LNCaP clone FGC (cell line): ENCODE measurements around the gene HOXD13.
A peak's percentile ranks its signal among the peaks of the same experiment; 100 is the strongest.

ENCODE experiments used
- DNase-seq: peaks from one replicate; pipeline ENCODE4 v3.0.0-alpha.2; 2011; ENCODE audit warnings: low read depth
- H3K4me3 ChIP-seq: 2 replicates; pipeline ENCODE4 v1.5.1; 2011; ENCODE audit warnings: mild to moderate bottlenecking, low read depth, low read length, control low read depth
- TF ChIP-seq, protein P1 (sequence below): IDR thresholded peaks from 2 replicates; pipeline ENCODE4 v1.5.1; 2012; ENCODE audit warnings: mild to moderate bottlenecking; ENCODE audit not compliant: control insufficient read depth, insufficient read depth; ENCODE audit errors: extremely low read depth

HOXD13 gene

DNA sequence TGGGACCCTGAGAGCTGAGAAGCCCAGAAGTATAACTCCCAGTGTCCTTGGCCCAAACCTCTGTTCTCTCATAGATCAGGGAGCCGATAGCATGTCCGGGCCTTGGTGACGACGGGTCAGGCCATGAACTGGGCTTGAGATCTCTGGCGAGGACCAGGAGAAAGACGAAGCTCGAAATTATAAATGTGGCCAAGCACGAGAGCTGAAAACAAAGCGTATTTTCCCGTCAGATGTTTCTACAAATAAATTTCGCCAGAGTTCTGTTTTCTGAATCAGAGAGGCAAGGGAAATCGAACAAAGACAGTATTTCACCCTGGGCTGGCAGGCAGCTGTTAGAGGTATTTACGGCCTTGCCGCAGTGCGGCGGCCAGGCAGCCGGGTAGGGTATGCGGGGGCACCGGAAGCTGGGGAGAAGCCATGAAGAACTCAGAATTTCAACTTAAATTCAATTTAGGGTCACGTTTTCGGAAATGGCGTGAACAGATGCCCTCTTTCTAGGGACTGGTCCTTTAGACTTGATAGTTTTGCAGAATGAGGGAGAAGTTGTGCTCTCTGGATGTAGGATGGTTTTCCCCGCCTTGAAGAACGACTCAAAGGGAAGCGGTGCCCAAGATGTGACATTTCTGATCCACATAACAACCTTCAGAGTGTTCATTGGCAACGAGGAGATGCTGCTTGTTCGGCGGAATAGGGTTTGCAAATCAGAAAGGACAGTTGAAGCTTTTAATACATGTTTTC, 46.6 kb downstream of the HOXD13 start:
- TF ChIP-seq, protein P1, sequence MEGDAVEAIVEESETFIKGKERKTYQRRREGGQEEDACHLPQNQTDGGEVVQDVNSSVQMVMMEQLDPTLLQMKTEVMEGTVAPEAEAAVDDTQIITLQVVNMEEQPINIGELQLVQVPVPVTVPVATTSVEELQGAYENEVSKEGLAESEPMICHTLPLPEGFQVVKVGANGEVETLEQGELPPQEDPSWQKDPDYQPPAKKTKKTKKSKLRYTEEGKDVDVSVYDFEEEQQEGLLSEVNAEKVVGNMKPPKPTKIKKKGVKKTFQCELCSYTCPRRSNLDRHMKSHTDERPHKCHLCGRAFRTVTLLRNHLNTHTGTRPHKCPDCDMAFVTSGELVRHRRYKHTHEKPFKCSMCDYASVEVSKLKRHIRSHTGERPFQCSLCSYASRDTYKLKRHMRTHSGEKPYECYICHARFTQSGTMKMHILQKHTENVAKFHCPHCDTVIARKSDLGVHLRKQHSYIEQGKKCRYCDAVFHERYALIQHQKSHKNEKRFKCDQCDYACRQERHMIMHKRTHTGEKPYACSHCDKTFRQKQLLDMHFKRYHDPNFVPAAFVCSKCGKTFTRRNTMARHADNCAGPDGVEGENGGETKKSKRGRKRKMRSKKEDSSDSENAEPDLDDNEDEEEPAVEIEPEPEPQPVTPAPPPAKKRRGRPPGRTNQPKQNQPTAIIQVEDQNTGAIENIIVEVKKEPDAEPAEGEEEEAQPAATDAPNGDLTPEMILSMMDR = no peak
- DNase-seq = no peak
- no peak overlapping the region for H3K4me3 ChIP-seq

DNA sequence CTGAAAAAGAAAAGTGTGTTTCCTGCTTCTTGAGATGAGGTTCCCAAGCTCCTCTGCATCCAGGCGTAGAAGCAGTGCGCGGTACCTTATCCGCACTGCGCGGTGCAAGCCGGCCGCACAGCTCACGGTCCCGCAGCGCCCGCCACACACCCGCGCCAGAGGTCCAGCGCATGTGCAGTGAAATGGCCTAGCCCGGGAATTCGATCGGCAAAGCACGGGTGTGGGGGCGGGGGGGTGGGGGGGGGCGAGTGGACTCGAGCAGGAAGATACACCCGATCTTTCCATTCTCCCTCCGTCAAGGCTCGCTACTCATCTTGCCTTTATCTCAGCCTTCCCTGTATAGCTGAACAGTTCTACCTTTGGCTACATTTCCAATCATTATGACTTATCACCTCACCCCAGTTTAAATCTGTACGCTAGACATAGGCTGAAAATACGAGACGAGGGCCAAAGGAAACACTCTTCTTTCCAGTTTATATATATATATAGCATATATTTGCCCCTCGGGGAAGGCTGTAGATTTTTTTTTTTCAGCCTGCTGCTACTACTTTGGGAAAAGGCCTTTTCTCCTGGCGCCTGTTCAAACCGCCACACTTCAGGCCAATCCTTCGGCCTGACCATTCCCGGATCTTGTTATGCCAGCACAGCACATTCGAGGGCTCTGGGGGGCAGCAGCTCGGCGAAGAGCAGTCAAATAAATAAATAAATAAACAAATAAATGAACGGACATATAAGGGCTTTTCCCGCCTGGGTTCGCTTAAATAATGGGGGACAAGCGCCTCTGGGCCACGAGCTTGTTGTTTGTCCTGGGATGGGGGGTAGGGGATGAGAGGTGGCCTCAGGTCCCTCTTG, 47.4 kb downstream of the HOXD13 start:
- H3K4me3 ChIP-seq = no peak overlapping the region
- TF ChIP-seq, protein P1 = no peak
- no peak for DNase-seq

DNA sequence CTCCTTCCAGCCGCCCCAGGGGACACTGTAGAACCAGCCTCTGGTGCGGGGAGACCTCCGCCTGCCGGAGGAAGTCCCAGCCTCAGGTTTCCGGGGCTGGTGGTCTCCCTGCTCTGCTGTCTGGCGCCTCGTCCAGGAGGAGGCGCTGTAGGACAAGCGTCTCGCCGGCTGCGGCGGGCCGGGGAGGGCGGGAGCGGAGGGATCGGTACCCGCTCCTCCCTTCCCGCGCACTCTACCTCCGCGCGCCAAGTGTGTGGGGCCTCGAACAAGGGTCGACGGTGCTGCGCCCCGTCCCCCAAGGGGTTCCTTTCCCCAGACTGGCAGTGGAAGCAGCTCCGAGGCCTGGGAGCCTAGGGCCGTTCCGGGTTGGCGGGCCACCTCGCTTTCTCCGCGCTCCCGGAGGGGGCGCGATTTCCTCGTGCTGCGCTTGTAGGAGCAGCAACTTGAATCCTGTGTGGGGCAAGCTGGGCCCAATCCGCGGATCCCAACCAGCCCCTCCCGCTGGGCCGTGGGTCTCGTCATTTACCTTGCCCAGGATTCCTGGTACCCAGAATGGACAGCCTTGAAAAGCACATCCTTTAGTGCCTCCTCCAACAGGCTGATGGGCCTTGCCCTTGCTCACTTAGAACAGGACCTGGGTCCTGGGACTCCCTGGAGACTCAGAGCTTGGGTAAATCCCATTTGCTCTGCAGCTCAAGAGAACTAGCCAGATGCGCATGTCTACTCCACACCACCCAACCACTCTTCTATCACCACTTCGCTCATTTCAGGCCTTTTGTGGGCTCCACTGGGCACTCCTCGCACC, 48.2 kb downstream of the HOXD13 start:
- TF ChIP-seq, protein P1 = peak; percentile 95
- peak overlapping the region; percentile 41 for H3K4me3 ChIP-seq
- DNase-seq = no peak

DNA sequence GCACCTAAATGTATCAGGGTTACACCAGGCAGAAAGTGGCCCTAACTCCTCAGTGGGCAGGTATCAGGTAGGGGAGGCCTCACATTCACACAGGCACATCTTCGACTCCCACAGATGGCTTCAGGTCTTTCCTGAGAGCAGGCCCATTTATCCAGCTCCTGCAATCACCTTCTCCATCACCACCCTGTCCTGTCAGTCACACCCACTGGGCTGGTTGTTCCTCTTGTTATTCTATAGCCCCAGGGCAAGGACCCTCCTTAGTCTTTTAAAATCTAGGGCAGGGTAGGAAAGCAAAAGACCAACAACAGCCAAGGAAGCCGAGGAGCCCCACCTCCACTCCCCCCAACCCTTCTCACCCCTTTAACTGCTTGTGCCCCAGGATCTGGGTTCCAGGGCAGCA, 49.8 kb downstream of the HOXD13 start:
- DNase-seq = no peak
- H3K4me3 ChIP-seq = no peak overlapping the region
- TF ChIP-seq, protein P1 = no peak
